Panc1 (cell line): Measurements from ENCODE around the gene CDKL4. TPM values are rescaled to one million over a fixed set of nuclear protein-coding genes. Genes with fewer than 3 reads are reported as not detected.

Source experiments
- ATAC-seq: fragments of 200-7000 bp; cut with Tn5 transposase; 2 replicates; pipeline ENCODE4 v1.9.1; 2020; ENCODE audit warnings: mild to moderate bottlenecking, moderate library complexity
- BruUV-seq: library from RNA; stranded (reverse); fragments of 400-500 nt; replicated peaks from 2 replicates; lab custom pipeline; 2021; lab: Mats Ljungman, UMichigan
- CTCF ChIA-PET: fragments of 300-600 bp; sonication (Branson Sonifier 250); formaldehyde crosslinking; loops from one replicate; lab custom pipeline; 2022; ENCODE audit warnings: antibody characterized with exemption; lab: Charles Lee
- POLR2A ChIA-PET: fragments of 300-600 bp; sonication (Branson Sonifier 250); formaldehyde crosslinking; loops from one replicate; lab custom pipeline; 2022; ENCODE audit warnings: antibody characterized with exemption; lab: Charles Lee
- DNase-seq: peaks from one replicate; pipeline ENCODE4 v3.0.0-alpha.2; 2010; ENCODE audit warnings: low read depth, low spot score
- H3K27ac ChIP-seq: 2 replicates; pipeline ENCODE4 v1.5.1; 2011; ENCODE audit warnings: mild to moderate bottlenecking, low read length, inconsistent platforms
- H3K27me3 ChIP-seq: fragments of 200-500 bp; sonication (Bioruptor generic); 2 replicates; pipeline ENCODE4 v1.6.0; 2014; ENCODE audit warnings: low read length, inconsistent platforms; ENCODE audit not compliant: control insufficient read depth, insufficient read depth
- H3K36me3 ChIP-seq: fragments of 200-500 bp; sonication (Bioruptor generic); 2 replicates; pipeline ENCODE4 v1.5.1; 2014; ENCODE audit warnings: inconsistent platforms, mild to moderate bottlenecking, low read length, moderate library complexity; ENCODE audit not compliant: control insufficient read depth, insufficient read depth
- H3K4me1 ChIP-seq: 2 replicates; pipeline ENCODE4 v1.5.1; 2011; ENCODE audit warnings: inconsistent platforms, mild to moderate bottlenecking, low read length, moderate library complexity; ENCODE audit not compliant: control insufficient read depth, insufficient read depth
- H3K4me3 ChIP-seq, 2 experiments: 2 replicates each; pipeline ENCODE4 v1.5.1; 2011 to 2012; ENCODE audit warnings: low read depth in 2 of 2, low read length in 2 of 2, mild to moderate bottlenecking in 2 of 2, inconsistent platforms in 1 of 2, moderate library complexity in 1 of 2
- H3K9me3 ChIP-seq: fragments of 200-500 bp; sonication (Bioruptor generic); 2 replicates; pipeline ENCODE4 v1.5.1; 2014; ENCODE audit warnings: low read depth, mild to moderate bottlenecking, inconsistent platforms, low read length, moderate library complexity; ENCODE audit not compliant: control insufficient read depth, insufficient read depth
- POLR2AphosphoS5 ChIP-seq: IDR thresholded peaks from 2 replicates; pipeline ENCODE4 v1.6.1; 2012; ENCODE audit warnings: mild to moderate bottlenecking, low read depth, low read length, moderate library complexity
- SIN3A ChIP-seq: IDR thresholded peaks from 2 replicates; pipeline ENCODE4 v1.6.1; 2012; ENCODE audit warnings: low read depth, mild to moderate bottlenecking, low read length, moderate library complexity, borderline replicate concordance; ENCODE audit not compliant: insufficient read depth
- TCF7L2 ChIP-seq: IDR thresholded peaks from 2 replicates; pipeline ENCODE4 v1.6.1; 2011; ENCODE audit warnings: mild to moderate bottlenecking, low read depth, low read length, inconsistent platforms
- in situ Hi-C: cut with HindIII; loops from 2 replicates; pipeline ENCODE4 v1.10.0; 2016; ENCODE audit warnings: low sequenced_read_pairs, low pct_unique_long_range_greater_than_20kb
- intact Hi-C: fragments of 100-400 bp; cut with micrococcal nuclease; formaldehyde crosslinking; loops from one replicate; pipeline ENCODE4 v1.10.0; 2022; ENCODE audit not compliant: unreplicated experiment
- total RNA-seq: library from RNA; stranded (reverse); gene quantifications from one replicate; pipeline ENCODE4 v1.2.1, GENCODE V29; 2021; ENCODE audit not compliant: unreplicated experiment
- TF ChIP-seq, protein P1 (sequence below): fragments of 450-650 bp; IDR thresholded peaks from 2 replicates; pipeline ENCODE4 v1.5.1; 2017; ENCODE audit warnings: mild to moderate bottlenecking
- TF ChIP-seq, protein P2 (sequence below), 2 experiments: IDR thresholded peaks; 2 replicates each; pipeline ENCODE4 v1.6.1; 2011 to 2012; ENCODE audit warnings: low read depth in 2 of 2, control low read depth in 1 of 2, low read length in 1 of 2, mild to moderate bottlenecking in 1 of 2, moderate library complexity in 1 of 2; ENCODE audit not compliant: insufficient read depth in 1 of 2

Gene CDKL4
- total RNA-seq, 1 experiment from 2014 or later: not detected

DNA sequence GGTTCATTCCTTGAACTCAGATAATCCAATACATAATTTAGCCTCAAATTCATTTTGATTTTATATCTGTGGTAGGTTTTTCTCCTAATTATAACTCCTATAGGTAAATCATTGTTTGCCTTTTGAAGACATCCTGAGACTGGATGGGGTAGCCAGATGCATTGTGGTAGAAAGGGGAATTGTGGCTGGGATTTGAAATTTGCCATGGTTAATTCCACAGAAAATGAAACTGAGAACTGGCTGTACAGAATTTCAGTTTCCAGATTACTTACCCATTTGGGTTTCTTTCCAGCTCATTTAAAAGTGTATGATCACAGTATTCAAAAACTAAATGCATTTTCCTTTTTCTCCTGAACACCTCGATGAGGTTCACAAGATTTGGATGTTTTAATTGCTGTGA lies 18.2 kb downstream of the CDKL4 start:
- no peaks in the 10 kb centered on the region for H3K36me3 ChIP-seq
- ChIA-PET POLR2A (no interaction called here), CTCF (no interaction called here)
- TF ChIP-seq, protein P1, sequence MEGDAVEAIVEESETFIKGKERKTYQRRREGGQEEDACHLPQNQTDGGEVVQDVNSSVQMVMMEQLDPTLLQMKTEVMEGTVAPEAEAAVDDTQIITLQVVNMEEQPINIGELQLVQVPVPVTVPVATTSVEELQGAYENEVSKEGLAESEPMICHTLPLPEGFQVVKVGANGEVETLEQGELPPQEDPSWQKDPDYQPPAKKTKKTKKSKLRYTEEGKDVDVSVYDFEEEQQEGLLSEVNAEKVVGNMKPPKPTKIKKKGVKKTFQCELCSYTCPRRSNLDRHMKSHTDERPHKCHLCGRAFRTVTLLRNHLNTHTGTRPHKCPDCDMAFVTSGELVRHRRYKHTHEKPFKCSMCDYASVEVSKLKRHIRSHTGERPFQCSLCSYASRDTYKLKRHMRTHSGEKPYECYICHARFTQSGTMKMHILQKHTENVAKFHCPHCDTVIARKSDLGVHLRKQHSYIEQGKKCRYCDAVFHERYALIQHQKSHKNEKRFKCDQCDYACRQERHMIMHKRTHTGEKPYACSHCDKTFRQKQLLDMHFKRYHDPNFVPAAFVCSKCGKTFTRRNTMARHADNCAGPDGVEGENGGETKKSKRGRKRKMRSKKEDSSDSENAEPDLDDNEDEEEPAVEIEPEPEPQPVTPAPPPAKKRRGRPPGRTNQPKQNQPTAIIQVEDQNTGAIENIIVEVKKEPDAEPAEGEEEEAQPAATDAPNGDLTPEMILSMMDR: no peak
- TF ChIP-seq TCF7L2 (no peak), SIN3A (no peak), POLR2AphosphoS5 (no peak)
- TF ChIP-seq, protein P2, sequence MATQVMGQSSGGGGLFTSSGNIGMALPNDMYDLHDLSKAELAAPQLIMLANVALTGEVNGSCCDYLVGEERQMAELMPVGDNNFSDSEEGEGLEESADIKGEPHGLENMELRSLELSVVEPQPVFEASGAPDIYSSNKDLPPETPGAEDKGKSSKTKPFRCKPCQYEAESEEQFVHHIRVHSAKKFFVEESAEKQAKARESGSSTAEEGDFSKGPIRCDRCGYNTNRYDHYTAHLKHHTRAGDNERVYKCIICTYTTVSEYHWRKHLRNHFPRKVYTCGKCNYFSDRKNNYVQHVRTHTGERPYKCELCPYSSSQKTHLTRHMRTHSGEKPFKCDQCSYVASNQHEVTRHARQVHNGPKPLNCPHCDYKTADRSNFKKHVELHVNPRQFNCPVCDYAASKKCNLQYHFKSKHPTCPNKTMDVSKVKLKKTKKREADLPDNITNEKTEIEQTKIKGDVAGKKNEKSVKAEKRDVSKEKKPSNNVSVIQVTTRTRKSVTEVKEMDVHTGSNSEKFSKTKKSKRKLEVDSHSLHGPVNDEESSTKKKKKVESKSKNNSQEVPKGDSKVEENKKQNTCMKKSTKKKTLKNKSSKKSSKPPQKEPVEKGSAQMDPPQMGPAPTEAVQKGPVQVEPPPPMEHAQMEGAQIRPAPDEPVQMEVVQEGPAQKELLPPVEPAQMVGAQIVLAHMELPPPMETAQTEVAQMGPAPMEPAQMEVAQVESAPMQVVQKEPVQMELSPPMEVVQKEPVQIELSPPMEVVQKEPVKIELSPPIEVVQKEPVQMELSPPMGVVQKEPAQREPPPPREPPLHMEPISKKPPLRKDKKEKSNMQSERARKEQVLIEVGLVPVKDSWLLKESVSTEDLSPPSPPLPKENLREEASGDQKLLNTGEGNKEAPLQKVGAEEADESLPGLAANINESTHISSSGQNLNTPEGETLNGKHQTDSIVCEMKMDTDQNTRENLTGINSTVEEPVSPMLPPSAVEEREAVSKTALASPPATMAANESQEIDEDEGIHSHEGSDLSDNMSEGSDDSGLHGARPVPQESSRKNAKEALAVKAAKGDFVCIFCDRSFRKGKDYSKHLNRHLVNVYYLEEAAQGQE (IDR thresholded peaks at IDR 0.05; ENCODE audit: insufficient read depth in 1 of 2, low read depth in 2 of 2, low read length in 1 of 2): no peak
- no peaks in the 10 kb centered on the region for H3K9me3 ChIP-seq
- ATAC-seq (no peak), DNase-seq (no peak)
- no peak overlapping the region for H3K27ac ChIP-seq
- BruUV-seq: no TSS peak
- H3K4me1 ChIP-seq: peaks cover 6% of the 10 kb centered on the region
- H3K4me3 ChIP-seq: no peak overlapping the region
- in situ Hi-C loops: no loop called here
- no peaks in the 10 kb centered on the region for H3K27me3 ChIP-seq
- intact Hi-C loops: no loop called here

DNA sequence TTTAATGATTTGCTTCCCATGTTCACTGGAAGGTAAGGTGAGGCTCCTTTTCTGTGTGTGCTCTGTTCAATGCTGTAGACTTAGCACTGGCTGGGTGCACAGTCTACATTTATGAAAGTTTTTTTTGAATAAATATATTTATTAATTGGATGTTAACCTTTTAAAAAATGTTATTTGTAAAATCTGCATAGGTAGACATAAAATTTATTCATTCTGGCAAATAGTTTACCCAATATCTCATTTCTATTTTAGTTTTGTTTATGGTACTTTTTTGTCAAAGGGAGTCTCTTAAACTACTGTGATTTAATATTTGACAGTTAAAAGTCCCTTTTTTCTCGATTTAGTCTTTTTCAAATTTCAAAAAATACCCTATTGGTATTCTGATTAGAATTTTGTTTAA lies 19.9 kb downstream of the CDKL4 start:
- no peak for ATAC-seq
- ChIA-PET CTCF (no interaction called here), POLR2A (no interaction called here)
- H3K9me3 ChIP-seq: no peaks in the 10 kb centered on the region
- no peaks in the 10 kb centered on the region for H3K27me3 ChIP-seq
- H3K27ac ChIP-seq: no peak overlapping the region
- in situ Hi-C loops: no loop called here
- DNase-seq: no peak
- H3K4me3 ChIP-seq: no peak overlapping the region
- TF ChIP-seq, protein P2 (IDR thresholded peaks at IDR 0.05; ENCODE audit: insufficient read depth in 1 of 2, low read depth in 2 of 2, low read length in 1 of 2): no peak
- TF ChIP-seq TCF7L2: no peak
- TF ChIP-seq SIN3A: no peak
- TF ChIP-seq, protein P1: no peak
- no peak for TF ChIP-seq POLR2AphosphoS5
- BruUV-seq: no TSS peak
- H3K36me3 ChIP-seq: no peaks in the 10 kb centered on the region
- peaks cover 6% of the 10 kb centered on the region for H3K4me1 ChIP-seq
- intact Hi-C loops: no loop called here
